HL-60 (cell line): ENCODE results near the gene FGF12.

Experiments
- CTCF ChIP-seq: IDR thresholded peaks from one replicate; pipeline ENCODE4 v1.5.1; 2011; ENCODE audit warnings: low read length, control low read depth, inconsistent platforms; ENCODE audit not compliant: insufficient read depth
- GABPA ChIP-seq: IDR thresholded peaks from 2 replicates; pipeline ENCODE4 v1.6.1; 2012; ENCODE audit warnings: low read depth
- POLR2AphosphoS5 ChIP-seq: IDR thresholded peaks from 2 replicates; pipeline ENCODE4 v1.6.1; 2012; ENCODE audit warnings: low read depth

GRCh38 chr3:192409201-192409837 lies 318.0 kb downstream of the FGF12 start:
- TF ChIP-seq CTCF (no peak), POLR2AphosphoS5 (no peak), GABPA (no peak)
